ENCODE data around the gene CEMIP.

Gene CEMIP

GRCh38 chr15:80971143-80971542, 192.0 kb downstream of the CEMIP start:
- Mint-ChIP-seq H3K36me3 (peaks cover 38% of the 10 kb centered on the region), H3K27me3 (no peaks in the 10 kb centered on the region), H3K27ac (no peak overlapping the region), H3K4me1 (peaks cover 31% of the 10 kb centered on the region), H3K4me3 (no peak overlapping the region), H3K9me3 (no peaks in the 10 kb centered on the region)
- ATAC-seq, result no peak

DNA sequence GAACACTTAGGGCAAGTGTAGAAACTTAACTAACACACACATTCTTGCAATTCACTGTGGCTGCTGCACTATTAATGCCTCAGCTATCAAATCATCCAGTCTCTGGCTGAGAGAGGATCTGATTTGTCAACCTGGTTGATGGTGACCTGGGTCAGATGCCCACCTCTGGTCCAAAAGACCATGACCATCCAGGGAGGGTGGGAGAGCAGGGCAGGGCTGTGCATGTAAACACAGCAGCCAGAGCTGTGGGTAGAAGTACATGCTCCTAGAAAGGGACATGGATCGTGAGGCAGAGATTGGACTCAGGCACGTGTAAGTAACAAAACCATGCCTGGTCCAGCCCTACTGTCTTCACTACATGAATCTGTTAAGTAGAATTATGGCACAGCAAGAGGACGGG, 193.1 kb downstream of the CEMIP start:
- peaks cover 37% of the 10 kb centered on the region for H3K4me1 Mint-ChIP-seq
- no peak for ATAC-seq
- no peak overlapping the region for H3K4me3 Mint-ChIP-seq
- no peak overlapping the region for H3K27ac Mint-ChIP-seq
- H3K9me3 Mint-ChIP-seq, result no peaks in the 10 kb centered on the region
- H3K36me3 Mint-ChIP-seq, result peaks cover 29% of the 10 kb centered on the region
- no peaks in the 10 kb centered on the region for H3K27me3 Mint-ChIP-seq

DNA sequence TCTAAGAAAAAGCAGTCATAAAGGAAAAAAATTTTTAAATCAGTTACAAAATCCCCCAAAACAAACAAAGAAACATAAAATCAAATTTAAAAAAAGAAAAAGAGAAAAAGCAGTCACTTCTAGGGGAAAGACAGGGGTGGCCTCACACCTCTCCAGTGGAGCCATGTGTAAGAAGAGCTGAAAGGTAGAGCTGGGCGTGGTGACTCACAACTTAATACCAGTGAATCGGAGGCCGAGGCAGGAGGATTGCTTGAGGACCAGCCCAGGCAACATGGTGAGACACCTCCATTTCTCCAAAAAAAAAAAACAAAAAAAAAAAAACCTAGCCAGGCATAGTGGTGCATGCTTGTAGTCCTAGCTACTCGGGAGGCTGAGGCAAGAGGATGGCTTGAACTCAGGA, 195.7 kb downstream of the CEMIP start:
- no peaks in the 10 kb centered on the region for H3K9me3 Mint-ChIP-seq
- H3K4me3 Mint-ChIP-seq, result no peak overlapping the region
- peaks cover 26% of the 10 kb centered on the region for H3K36me3 Mint-ChIP-seq
- ATAC-seq, result no peak
- H3K4me1 Mint-ChIP-seq, result peaks cover 53% of the 10 kb centered on the region
- H3K27ac Mint-ChIP-seq, result no peak overlapping the region
- no peaks in the 10 kb centered on the region for H3K27me3 Mint-ChIP-seq

DNA sequence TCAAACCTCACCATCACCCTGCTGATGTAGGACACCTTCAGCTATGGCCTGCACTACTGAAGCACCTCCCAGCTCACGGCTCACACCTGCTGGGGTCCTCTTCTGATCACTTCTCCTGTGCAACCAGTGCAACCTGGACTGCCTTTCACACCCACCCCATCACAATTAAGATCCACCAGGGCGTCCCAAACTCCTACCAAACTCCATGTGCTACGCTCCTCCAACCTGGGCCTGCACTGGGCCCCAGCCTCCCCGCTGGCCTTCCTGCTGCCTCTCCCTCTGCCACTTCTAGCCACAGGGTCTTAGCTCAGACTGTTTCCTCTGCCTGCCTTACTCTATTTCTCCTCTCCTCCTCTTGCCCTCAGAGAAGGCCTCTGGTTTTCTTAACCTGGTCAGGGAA, 197.7 kb downstream of the CEMIP start:
- no peaks in the 10 kb centered on the region for H3K9me3 Mint-ChIP-seq
- no peak overlapping the region for H3K4me3 Mint-ChIP-seq
- peaks cover 44% of the 10 kb centered on the region for H3K4me1 Mint-ChIP-seq
- ATAC-seq, result no peak
- H3K27me3 Mint-ChIP-seq, result no peaks in the 10 kb centered on the region
- no peak overlapping the region for H3K27ac Mint-ChIP-seq
- H3K36me3 Mint-ChIP-seq, result peaks cover 30% of the 10 kb centered on the region

DNA sequence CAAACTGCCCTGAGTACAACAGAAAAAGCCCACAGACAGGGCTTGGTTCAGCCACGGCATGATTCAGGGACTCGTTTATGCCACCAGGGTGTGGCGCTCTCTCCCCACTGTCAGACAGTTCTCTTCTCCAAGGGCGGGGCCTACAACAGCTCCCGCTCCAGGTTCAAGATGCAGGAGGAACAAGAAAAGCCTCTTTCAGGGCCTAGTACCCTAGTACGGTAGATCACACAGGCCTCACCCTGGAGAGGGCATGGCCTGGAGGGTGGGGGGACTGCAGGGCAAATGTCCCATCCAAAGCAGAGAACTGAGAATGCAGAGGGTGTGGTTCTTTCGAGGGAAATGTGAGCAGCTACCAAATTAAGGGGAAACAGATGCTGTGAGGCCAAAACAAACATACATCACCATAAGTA, 198.5 kb downstream of the CEMIP start:
- Mint-ChIP-seq H3K36me3 (peaks cover 32% of the 10 kb centered on the region), H3K27ac (no peak overlapping the region), H3K4me1 (peaks cover 51% of the 10 kb centered on the region), H3K4me3 (no peak overlapping the region), H3K9me3 (no peaks in the 10 kb centered on the region), H3K27me3 (no peaks in the 10 kb centered on the region)
- ATAC-seq, result peak; percentile 51

DNA sequence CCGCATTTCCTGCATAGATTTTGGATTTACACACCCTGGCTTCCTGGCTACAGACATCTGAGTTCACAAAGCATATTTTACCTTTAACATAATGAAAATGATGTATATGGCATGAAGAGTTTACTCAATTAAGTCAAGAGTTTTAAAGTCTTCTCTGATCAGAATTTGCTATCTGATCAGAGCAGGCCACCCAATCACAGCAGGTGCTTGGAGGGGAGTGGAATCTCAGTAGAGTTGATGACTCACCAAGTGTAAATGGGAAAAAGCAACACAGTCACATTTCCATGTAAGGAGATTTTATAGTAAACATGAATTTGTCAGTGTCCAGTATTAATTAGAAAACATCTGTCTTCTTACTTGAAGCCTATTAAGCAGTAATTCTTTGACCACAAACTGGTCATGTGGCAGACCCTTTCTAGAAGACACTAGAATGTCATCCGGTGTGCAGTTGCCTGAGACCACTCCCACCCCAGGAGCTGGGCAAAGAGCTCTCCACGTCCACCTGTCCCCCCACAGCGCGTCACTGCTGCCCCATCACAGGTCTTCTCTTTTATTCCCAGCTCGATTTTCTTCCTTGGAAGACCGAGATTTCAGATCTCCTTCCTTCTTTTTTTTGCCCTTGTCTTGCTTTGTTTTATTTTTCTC, 199.6 kb downstream of the CEMIP start:
- Mint-ChIP-seq H3K27me3 (no peaks in the 10 kb centered on the region), H3K36me3 (peaks cover 32% of the 10 kb centered on the region), H3K9me3 (no peaks in the 10 kb centered on the region), H3K27ac (peak overlapping the region; percentile 31), H3K4me3 (no peak overlapping the region), H3K4me1 (peaks cover 58% of the 10 kb centered on the region)
- ATAC-seq, result no peak

DNA sequence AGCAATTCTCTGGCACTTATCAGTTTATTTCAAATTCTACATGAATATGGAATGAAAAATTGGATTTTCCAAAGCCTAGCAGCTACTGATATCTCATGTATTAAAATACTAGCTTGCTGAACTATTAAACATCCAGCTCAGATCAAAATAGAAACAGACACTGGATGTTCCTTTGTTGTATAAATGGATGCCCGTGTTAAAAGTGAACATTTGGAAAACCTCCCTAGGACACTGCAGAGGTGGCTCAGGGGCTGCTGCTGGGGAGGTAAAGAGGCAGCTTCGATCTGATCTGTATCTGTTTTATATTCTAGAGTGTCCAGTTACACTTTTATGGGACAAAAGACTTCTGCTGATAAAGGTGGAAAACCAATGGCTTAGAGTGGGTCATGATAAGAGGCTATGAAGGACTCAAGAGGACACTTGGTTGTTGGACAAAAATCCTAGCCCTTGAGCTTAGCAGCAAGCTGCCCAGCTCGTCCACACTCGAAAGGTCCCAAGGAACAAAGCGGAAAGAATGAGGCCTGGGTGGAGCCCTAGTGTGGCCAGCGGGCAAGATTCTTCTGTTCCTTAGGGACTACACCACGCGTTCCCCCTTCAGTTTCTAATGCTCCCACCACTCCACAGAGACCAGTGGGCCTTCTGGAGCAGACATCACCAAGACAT, 200.5 kb downstream of the CEMIP start:
- Mint-ChIP-seq H3K36me3 (peaks cover 28% of the 10 kb centered on the region), H3K27ac (peak overlapping the region; percentile 31), H3K4me3 (no peak overlapping the region), H3K9me3 (no peaks in the 10 kb centered on the region), H3K4me1 (peaks cover 60% of the 10 kb centered on the region), H3K27me3 (no peaks in the 10 kb centered on the region)
- ATAC-seq, result no peak

GRCh38 chr15:80982205-80982604, 203.0 kb downstream of the CEMIP start:
- Mint-ChIP-seq H3K27ac (peak overlapping the region; percentile 42), H3K9me3 (no peaks in the 10 kb centered on the region), H3K4me3 (no peak overlapping the region), H3K36me3 (peaks cover 22% of the 10 kb centered on the region), H3K27me3 (no peaks in the 10 kb centered on the region), H3K4me1 (peaks cover 64% of the 10 kb centered on the region)
- no peak for ATAC-seq

- Mint-ChIP-seq H3K4me1 (peaks cover 60% of the 10 kb centered on the region), H3K4me3 (no peak overlapping the region), H3K36me3 (peaks cover 23% of the 10 kb centered on the region), H3K27ac (peak overlapping the region; percentile 42), H3K9me3 (no peaks in the 10 kb centered on the region), H3K27me3 (no peaks in the 10 kb centered on the region)
- ATAC-seq, result no peak
Observed at GRCh38 chr15:80982839-80983238, 203.7 kb downstream of the CEMIP start.

- Mint-ChIP-seq H3K9me3 (no peaks in the 10 kb centered on the region), H3K36me3 (peaks cover 20% of the 10 kb centered on the region), H3K27me3 (no peaks in the 10 kb centered on the region), H3K27ac (peak overlapping the region; percentile 78), H3K4me1 (peaks cover 59% of the 10 kb centered on the region), H3K4me3 (no peak overlapping the region)
- ATAC-seq, result peak; percentile 42
Observed at GRCh38 chr15:80984856-80985255, 205.7 kb downstream of the CEMIP start.

DNA sequence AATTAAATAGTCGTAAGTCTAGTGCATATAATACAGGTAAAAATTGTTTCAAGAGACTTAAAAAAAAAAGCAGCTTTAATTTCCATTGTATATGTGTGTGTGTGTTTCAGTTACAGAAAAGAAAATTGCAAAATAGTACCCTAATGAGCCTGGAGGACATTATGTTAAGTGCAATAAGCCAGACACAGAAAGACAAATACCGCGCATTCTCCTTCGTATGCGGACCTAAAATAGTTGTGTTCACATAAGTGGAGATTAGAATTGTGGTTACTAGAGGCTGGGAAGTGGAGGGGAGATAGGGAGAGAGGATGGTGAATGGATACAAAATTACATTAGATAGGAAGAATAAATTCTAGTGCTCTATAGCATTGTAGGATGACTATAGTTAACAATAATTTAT, 206.8 kb downstream of the CEMIP start:
- peaks cover 16% of the 10 kb centered on the region for H3K36me3 Mint-ChIP-seq
- no peak overlapping the region for H3K27ac Mint-ChIP-seq
- no peaks in the 10 kb centered on the region for H3K9me3 Mint-ChIP-seq
- H3K4me1 Mint-ChIP-seq, result peaks cover 59% of the 10 kb centered on the region
- H3K4me3 Mint-ChIP-seq, result no peak overlapping the region
- no peak for ATAC-seq
- no peaks in the 10 kb centered on the region for H3K27me3 Mint-ChIP-seq

DNA sequence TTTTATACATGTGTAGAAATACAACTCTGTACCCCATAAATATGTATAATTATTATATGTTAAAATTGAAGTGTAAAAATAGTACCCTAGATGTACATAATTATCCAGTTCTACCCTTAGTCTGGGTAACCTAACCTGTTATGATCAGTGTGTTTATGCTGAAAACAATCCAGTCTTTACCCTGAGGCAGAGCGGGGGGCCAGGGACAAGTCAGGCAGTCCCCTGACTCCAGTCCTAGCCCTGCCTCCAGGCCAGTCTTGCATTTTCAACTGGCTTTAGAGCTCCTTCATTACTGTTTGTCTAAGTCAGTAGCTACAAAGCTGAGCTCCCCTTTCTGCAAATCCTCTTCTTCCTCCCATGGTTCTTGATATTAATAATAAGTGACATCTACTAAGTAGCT, 207.3 kb downstream of the CEMIP start:
- ATAC-seq, result no peak
- no peak overlapping the region for H3K4me3 Mint-ChIP-seq
- peaks cover 16% of the 10 kb centered on the region for H3K36me3 Mint-ChIP-seq
- H3K27me3 Mint-ChIP-seq, result no peaks in the 10 kb centered on the region
- no peaks in the 10 kb centered on the region for H3K9me3 Mint-ChIP-seq
- peaks cover 63% of the 10 kb centered on the region for H3K4me1 Mint-ChIP-seq
- H3K27ac Mint-ChIP-seq, result no peak overlapping the region

DNA sequence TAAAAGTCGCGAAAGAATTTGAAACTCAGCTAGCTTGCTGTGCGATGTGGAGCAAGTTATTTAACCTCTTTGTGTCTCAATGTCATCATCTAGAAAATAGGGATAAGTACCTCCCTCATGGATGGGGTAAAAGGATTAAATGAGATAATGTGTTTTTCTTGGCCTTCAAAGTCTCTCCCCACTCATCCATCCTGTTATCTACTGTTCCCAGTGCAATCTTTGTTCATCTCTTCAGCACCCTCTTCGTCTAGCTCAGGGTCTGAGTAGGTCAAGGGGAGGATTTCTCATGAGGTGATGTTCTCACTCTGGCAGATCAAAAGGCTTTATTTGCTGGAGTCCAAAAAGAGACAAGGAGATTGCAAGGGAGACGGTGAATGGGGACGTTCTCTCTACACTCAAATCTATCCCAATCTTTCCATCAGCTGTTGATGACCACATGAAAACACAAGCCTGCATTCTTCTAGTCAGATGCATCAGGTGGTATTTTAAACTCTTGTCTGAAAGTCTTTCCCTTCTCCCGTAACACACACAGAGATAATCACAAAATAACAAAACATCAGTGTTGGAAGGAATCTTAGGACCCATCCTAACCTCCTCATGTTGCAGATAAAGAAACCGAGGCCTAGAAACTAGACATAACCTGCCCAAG, 209.1 kb downstream of the CEMIP start:
- Mint-ChIP-seq H3K4me3 (peak overlapping the region; percentile 92), H3K36me3 (peaks cover 9% of the 10 kb centered on the region), H3K9me3 (no peaks in the 10 kb centered on the region), H3K27ac (peak overlapping the region; percentile 91), H3K27me3 (no peaks in the 10 kb centered on the region), H3K4me1 (peaks cover 56% of the 10 kb centered on the region)
- ATAC-seq, result no peak

GRCh38 chr15:80989081-80989517, 209.9 kb downstream of the CEMIP start:
- ATAC-seq, result peak; percentile 0
- peak overlapping the region; percentile 92 for H3K4me3 Mint-ChIP-seq
- no peaks in the 10 kb centered on the region for H3K9me3 Mint-ChIP-seq
- no peaks in the 10 kb centered on the region for H3K27me3 Mint-ChIP-seq
- peak overlapping the region; percentile 91 for H3K27ac Mint-ChIP-seq
- peaks cover 50% of the 10 kb centered on the region for H3K4me1 Mint-ChIP-seq
- peaks cover 9% of the 10 kb centered on the region for H3K36me3 Mint-ChIP-seq

DNA sequence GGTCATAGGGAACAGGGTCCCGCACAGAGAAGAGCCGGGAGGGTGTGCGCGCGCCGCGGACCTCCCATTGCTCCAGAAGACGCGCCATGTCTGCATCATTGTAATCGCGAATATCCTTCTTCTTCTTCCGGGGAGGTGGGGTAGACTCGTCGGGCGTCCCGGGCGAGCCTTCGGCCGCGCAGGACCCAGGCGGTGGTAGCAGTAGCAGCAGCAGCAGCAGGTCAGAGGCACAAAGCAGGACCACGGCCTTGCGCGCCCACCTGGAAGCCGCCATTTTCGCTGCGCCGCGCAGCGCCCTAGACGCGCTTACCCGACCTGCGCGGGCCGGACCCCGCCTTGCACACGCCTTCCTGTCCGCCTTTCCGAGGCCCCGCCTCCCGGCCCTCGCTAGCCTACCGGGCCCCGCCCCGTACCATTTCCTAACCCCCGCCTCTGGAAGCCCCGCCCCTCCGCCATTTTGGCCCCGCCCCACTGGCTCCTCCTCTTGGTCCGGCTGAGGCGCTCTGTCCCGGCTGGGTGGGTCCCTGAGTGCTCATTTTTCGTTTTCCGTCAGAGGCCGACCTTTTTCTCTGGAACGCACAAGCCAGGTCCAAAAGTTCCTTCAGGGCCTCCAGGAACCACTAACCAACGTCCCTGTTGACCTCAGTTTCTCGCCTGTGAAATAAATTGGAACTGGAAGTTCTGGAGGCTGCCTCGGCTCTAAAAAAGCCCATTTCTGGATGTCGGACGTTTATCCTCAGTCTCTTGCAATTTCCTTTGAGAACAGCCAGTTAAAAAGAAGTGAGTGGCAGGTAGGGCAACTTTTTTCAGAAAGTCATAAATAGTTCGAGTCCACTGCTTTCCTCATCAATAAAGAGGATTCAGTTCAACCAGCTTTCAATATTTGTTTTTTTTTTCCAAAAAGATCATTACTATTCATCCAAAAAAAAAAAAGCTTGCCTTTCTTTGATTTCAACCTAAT, 210.6 kb downstream of the CEMIP start, which contains the start of gene MESD:
Gene MESD (minus strand): TSS at position 302 of the 961 bp plus-strand sequence. CDS start 28 bp downstream, at position 274.
- Mint-ChIP-seq H3K9me3 (no peaks in the 10 kb centered on the region), H3K27me3 (no peaks in the 10 kb centered on the region), H3K4me1 (peaks cover 43% of the 10 kb centered on the region), H3K4me3 (peak within 1 kb of the TSS; percentile 92), H3K36me3 (peaks cover 9% of the 10 kb centered on the region), H3K27ac (peak within 1 kb of the TSS; percentile 91)
- peak; percentile 100 for ATAC-seq
